Right lobe of liver (tissue), 4 donors: ENCODE data around the gene LIN7B.

Source experiments
- CTCF ChIP-seq, 4 donors: fragments of 200-600 bp in 3 of 4; fragments of 450-650 bp in 1 of 4; IDR thresholded peaks; one replicate each; pipeline versions ENCODE4 v1.5.1 to v1.8.0; 2016 to 2022; ENCODE audit warnings: antibody characterized with exemption in 4 of 4, mild to moderate bottlenecking in 2 of 4
- POLR2A ChIP-seq: fragments of 450-650 bp; IDR thresholded peaks from one replicate; pipeline ENCODE4 v1.6.1; 2017; ENCODE audit warnings: antibody characterized with exemption, mild to moderate bottlenecking
- donor health status: DM: no; HTN: no; CAD: no.
- donor health status: DM: no; HTN: no; CAD: no.
- donor health status: DM: no; HTN: yes; CAD: no.

DNA sequence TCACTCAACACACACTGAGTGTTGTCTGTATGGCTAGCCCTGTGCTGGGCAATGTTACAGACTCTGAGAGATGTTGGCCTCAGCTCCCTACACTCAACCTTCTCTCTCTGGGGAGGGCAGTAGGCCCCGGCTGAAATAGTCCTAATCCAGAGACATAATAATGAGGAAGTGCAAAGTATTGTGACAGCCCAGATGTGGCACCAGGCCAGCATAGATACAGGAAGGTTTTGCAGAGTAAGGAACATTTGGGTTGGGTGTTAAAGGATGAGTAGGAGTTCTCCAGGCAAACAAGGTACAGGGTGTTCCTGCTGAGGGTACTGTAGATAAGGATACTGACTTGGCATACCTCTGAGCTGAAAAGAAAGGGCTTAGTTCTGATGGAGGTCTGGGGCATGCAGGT lies 2.4 kb downstream of the LIN7B start:
- TF ChIP-seq CTCF (IDR thresholded peaks at IDR 0.05) (no peak), POLR2A (no peak)
